OCI-LY1 (cell line): ENCODE data around the gene DEXI.
"Not testable (repeated sequence)": the region's sequence is repeated elsewhere in the genome, so short reads cannot be mapped to it uniquely, and the experiment has no call there.

ENCODE experiments used
- H2AFZ ChIP-seq: fragments of 200-600 bp; sonication (generic), shearing (Covaris generic); 2 replicates; pipeline ENCODE4 v1.6.0; 2014; ENCODE audit warnings: antibody characterized with exemption, mild to moderate bottlenecking, low read length
- H3F3A ChIP-seq: fragments of 200-600 bp; sonication (generic), shearing (Covaris generic); 2 replicates; pipeline ENCODE4 v1.6.0; 2014; ENCODE audit warnings: mild to moderate bottlenecking, antibody characterized with exemption, low read length, moderate library complexity; ENCODE audit not compliant: insufficient read depth
- H3K27ac ChIP-seq: fragments of 200-600 bp; sonication (generic); 2 replicates; pipeline ENCODE4 v1.5.1; 2014; ENCODE audit warnings: low read length, mixed run types, mild to moderate bottlenecking, low read depth; ENCODE audit not compliant: poor library complexity, severe bottlenecking
- H3K27me3 ChIP-seq: fragments of 200-600 bp; sonication (generic); 2 replicates; pipeline ENCODE4 v1.6.0; 2014; ENCODE audit warnings: antibody characterized with exemption, mild to moderate bottlenecking, low read length, moderate library complexity; ENCODE audit not compliant: insufficient read depth
- H3K36me3 ChIP-seq: fragments of 200-600 bp; sonication (generic); 2 replicates; pipeline ENCODE4 v1.6.1; 2014; ENCODE audit warnings: mild to moderate bottlenecking, antibody characterized with exemption, low read length, moderate library complexity, mixed read lengths; ENCODE audit not compliant: insufficient read depth
- H3K4me1 ChIP-seq: fragments of 200-600 bp; sonication (generic); 2 replicates; pipeline ENCODE4 v1.5.1; 2014; ENCODE audit warnings: mild to moderate bottlenecking, low read length, moderate library complexity; ENCODE audit not compliant: insufficient read depth, severe bottlenecking
- H3K4me2 ChIP-seq: fragments of 200-600 bp; sonication (generic), shearing (Covaris generic); 2 replicates; pipeline ENCODE4 v1.6.1; 2014; ENCODE audit warnings: low read length
- H3K4me3 ChIP-seq: fragments of 200-600 bp; sonication (generic); 2 replicates; pipeline ENCODE4 v1.5.1; 2014; ENCODE audit warnings: low read length, low read depth, mild to moderate bottlenecking, mixed read lengths; ENCODE audit not compliant: poor library complexity, severe bottlenecking
- H3K79me2 ChIP-seq: fragments of 200-600 bp; shearing (Covaris generic); 2 replicates; pipeline ENCODE4 v1.6.1; 2016; ENCODE audit warnings: mixed run types, low read length, mixed read lengths; ENCODE audit not compliant: insufficient read depth
- H3K9ac ChIP-seq: fragments of 200-600 bp; sonication (generic), shearing (Covaris generic); 2 replicates; pipeline ENCODE4 v1.6.1; 2014; ENCODE audit warnings: mild to moderate bottlenecking, low read length, mixed read lengths
- H3K9me2 ChIP-seq: fragments of 200-600 bp; sonication (generic), shearing (Covaris generic); 2 replicates; pipeline ENCODE4 v1.6.1; 2014; ENCODE audit warnings: low read depth, mild to moderate bottlenecking, low read length, mixed read lengths
- H3K9me3 ChIP-seq: fragments of 200-600 bp; shearing (Covaris generic); 2 replicates; pipeline ENCODE4 v1.6.1; 2014; ENCODE audit warnings: low read length, mixed read lengths
- H4K20me1 ChIP-seq: fragments of 200-600 bp; sonication (generic), shearing (Covaris generic); 2 replicates; pipeline ENCODE4 v1.6.0; 2016; ENCODE audit warnings: mild to moderate bottlenecking, low read length; ENCODE audit not compliant: insufficient read depth
- EZH2 ChIP-seq: fragments of 200-600 bp; sonication (generic), shearing (Covaris generic); IDR thresholded peaks from 2 replicates; pipeline ENCODE4 v1.8.0; 2017; ENCODE audit warnings: borderline replicate concordance, mixed run types, mild to moderate bottlenecking, antibody characterized with exemption, low read length, moderate library complexity, mixed read lengths
- TF ChIP-seq, protein P1 (sequence below): fragments of 200-600 bp; sonication (generic), shearing (Covaris generic); IDR thresholded peaks from 2 replicates; pipeline ENCODE4 v1.5.1; 2017; ENCODE audit warnings: mild to moderate bottlenecking, antibody characterized with exemption, low read length, moderate library complexity, mixed read lengths

The DEXI gene

GRCh38 chr16:10931134-10931533 is 11.1 kb downstream of the DEXI start:
- Histone ChIP-seq H3K9ac (no peak overlapping the region), H4K20me1 (no peaks in the 10 kb centered on the region), H3K4me3 (no peak overlapping the region), H2AFZ (no peak overlapping the region), H3K4me2 (no peak overlapping the region), H3K27me3 (peaks cover 4% of the 10 kb centered on the region), H3K4me1 (no peaks in the 10 kb centered on the region), H3K9me2 (no peaks in the 10 kb centered on the region), H3K36me3 (peaks cover 13% of the 10 kb centered on the region), H3K79me2 (no peaks in the 10 kb centered on the region), H3F3A (no peaks in the 10 kb centered on the region), H3K9me3 (no peaks in the 10 kb centered on the region), H3K27ac (no peak overlapping the region)
- no peak for TF ChIP-seq EZH2
- TF ChIP-seq, protein P1, sequence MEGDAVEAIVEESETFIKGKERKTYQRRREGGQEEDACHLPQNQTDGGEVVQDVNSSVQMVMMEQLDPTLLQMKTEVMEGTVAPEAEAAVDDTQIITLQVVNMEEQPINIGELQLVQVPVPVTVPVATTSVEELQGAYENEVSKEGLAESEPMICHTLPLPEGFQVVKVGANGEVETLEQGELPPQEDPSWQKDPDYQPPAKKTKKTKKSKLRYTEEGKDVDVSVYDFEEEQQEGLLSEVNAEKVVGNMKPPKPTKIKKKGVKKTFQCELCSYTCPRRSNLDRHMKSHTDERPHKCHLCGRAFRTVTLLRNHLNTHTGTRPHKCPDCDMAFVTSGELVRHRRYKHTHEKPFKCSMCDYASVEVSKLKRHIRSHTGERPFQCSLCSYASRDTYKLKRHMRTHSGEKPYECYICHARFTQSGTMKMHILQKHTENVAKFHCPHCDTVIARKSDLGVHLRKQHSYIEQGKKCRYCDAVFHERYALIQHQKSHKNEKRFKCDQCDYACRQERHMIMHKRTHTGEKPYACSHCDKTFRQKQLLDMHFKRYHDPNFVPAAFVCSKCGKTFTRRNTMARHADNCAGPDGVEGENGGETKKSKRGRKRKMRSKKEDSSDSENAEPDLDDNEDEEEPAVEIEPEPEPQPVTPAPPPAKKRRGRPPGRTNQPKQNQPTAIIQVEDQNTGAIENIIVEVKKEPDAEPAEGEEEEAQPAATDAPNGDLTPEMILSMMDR = no peak

- H3K9me3 ChIP-seq = no peaks in the 10 kb centered on the region
- no peaks in the 10 kb centered on the region for H3F3A ChIP-seq
- H4K20me1 ChIP-seq = no peaks in the 10 kb centered on the region
- no peak for TF ChIP-seq EZH2
- TF ChIP-seq, protein P1 = peak; percentile 40; the same call in 1 of the 2 replicates
- H3K9ac ChIP-seq = no peak overlapping the region
- no peaks in the 10 kb centered on the region for H3K79me2 ChIP-seq
- H3K4me3 ChIP-seq = no peak overlapping the region
- no peak overlapping the region for H3K4me2 ChIP-seq
- H2AFZ ChIP-seq = no peak overlapping the region
- no peak overlapping the region for H3K27ac ChIP-seq
- H3K9me2 ChIP-seq = no peaks in the 10 kb centered on the region
- peaks cover 4% of the 10 kb centered on the region for H3K27me3 ChIP-seq
- peaks cover 17% of the 10 kb centered on the region for H3K36me3 ChIP-seq
- H3K4me1 ChIP-seq = no peaks in the 10 kb centered on the region
These were observed 11.5 kb downstream of the DEXI start for GRCh38 chr16:10930755-10931093.

GRCh38 chr16:10929853-10930754 is 12.2 kb downstream of the DEXI start:
- no peak overlapping the region for H3K4me2 ChIP-seq
- H3K27me3 ChIP-seq = peaks cover 4% of the 10 kb centered on the region
- no peaks in the 10 kb centered on the region for H3K4me1 ChIP-seq
- peaks cover 22% of the 10 kb centered on the region for H3K36me3 ChIP-seq
- H3K9ac ChIP-seq = no peak overlapping the region
- H3K4me3 ChIP-seq = no peak overlapping the region
- H2AFZ ChIP-seq = no peak overlapping the region
- no peaks in the 10 kb centered on the region for H3K9me2 ChIP-seq
- no peaks in the 10 kb centered on the region for H3F3A ChIP-seq
- H3K79me2 ChIP-seq = no peaks in the 10 kb centered on the region
- H3K27ac ChIP-seq = no peak overlapping the region
- H3K9me3 ChIP-seq = no peaks in the 10 kb centered on the region
- no peak for TF ChIP-seq EZH2
- TF ChIP-seq, protein P1 = no peak
- no peaks in the 10 kb centered on the region for H4K20me1 ChIP-seq

DNA sequence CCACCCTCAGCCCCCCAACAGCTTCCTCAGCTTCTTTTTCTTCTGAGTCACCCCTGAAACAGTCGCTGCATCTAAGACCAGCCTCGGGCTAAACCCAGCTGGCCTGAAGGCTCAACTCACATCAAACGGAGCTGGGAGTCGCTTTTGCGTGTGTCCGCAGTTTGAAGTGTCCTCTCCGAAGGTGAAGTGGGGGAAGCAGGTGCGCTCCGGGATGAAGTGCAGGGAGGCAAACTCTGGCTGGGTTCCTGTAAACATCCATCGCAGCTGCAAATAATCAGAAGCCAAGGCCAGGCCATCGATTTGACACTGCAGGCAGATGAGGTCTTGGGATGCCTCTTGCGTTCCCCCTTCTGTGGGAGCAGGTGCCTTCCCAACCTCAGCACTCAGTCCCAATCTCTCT is 13.2 kb downstream of the DEXI start:
- H3F3A ChIP-seq, H3K4me1 ChIP-seq, H3K9ac ChIP-seq, H3K27me3 ChIP-seq, H3K9me2 ChIP-seq, H3K4me2 ChIP-seq, H4K20me1 ChIP-seq, H3K9me3 ChIP-seq, H2AFZ ChIP-seq, H3K79me2 ChIP-seq, H3K27ac ChIP-seq, H3K4me3 ChIP-seq: not testable (repeated sequence)
- H3K36me3 ChIP-seq = peaks cover 32% of the 10 kb centered on the region
